GM23338 (cell line): ENCODE data around the gene THBS3. TPM values are rescaled to one million over a fixed set of nuclear protein-coding genes. Genes with fewer than 3 reads are reported as not detected.

Experiments
- ATAC-seq: fragments of 200-7000 bp; cut with Tn5 transposase; 3 replicates; pipeline ENCODE4 v1.9.1; 2020
- DNase-seq: peaks from one replicate; pipeline ENCODE4 v3.0.0-alpha.2; 2015; ENCODE audit warnings: low spot score
- H2AFZ ChIP-seq: fragments of 200-600 bp; sonication (generic); 2 replicates; pipeline ENCODE4 v1.8.0; 2016; ENCODE audit warnings: antibody characterized with exemption, mild to moderate bottlenecking, moderate library complexity
- H3F3A ChIP-seq: fragments of 200-600 bp; sonication (generic); replicated peaks from 2 replicates; pipeline ENCODE4 v1.8.0; 2017; ENCODE audit warnings: antibody characterized with exemption, mixed run types, low read depth
- H3K27ac ChIP-seq: fragments of 200-600 bp; sonication (generic); 2 replicates; pipeline ENCODE4 v1.6.1; 2016; ENCODE audit warnings: low read depth
- H3K27me3 ChIP-seq: fragments of 200-600 bp; sonication (generic); 2 replicates; pipeline ENCODE4 v1.8.0; 2016; ENCODE audit warnings: mild to moderate bottlenecking, mixed run types, moderate library complexity; ENCODE audit not compliant: insufficient read depth
- H3K36me3 ChIP-seq: fragments of 200-600 bp; sonication (generic); 2 replicates; pipeline ENCODE4 v1.8.0; 2016; ENCODE audit warnings: mild to moderate bottlenecking; ENCODE audit not compliant: insufficient read depth
- H3K4me1 ChIP-seq: fragments of 200-600 bp; sonication (generic); 2 replicates; pipeline ENCODE4 v1.8.0; 2016; ENCODE audit warnings: mild to moderate bottlenecking, moderate library complexity; ENCODE audit not compliant: insufficient read depth
- H3K4me2 ChIP-seq: fragments of 200-600 bp; sonication (generic); 2 replicates; pipeline ENCODE4 v1.7.1; 2017; ENCODE audit warnings: mixed run types
- H3K4me3 ChIP-seq: fragments of 200-600 bp; sonication (generic); 2 replicates; pipeline ENCODE4 v1.6.1; 2016; ENCODE audit warnings: mixed run types
- H3K79me2 ChIP-seq: fragments of 200-600 bp; sonication (generic); replicated peaks from 2 replicates; pipeline ENCODE4 v1.8.0; 2017; ENCODE audit warnings: mild to moderate bottlenecking; ENCODE audit not compliant: insufficient read depth
- H3K9me2 ChIP-seq: fragments of 200-600 bp; sonication (generic); 2 replicates; pipeline ENCODE4 v1.8.0; 2017; ENCODE audit not compliant: insufficient read depth
- H4K20me1 ChIP-seq: fragments of 200-600 bp; sonication (generic); replicated peaks from 2 replicates; pipeline ENCODE4 v1.8.0; 2017; ENCODE audit warnings: mild to moderate bottlenecking; ENCODE audit not compliant: insufficient read depth
- H3K27ac Mint-ChIP-seq: 2 replicates; pipeline ENCODE4 v1.8.0; 2020; ENCODE audit warnings: inconsistent platforms, mild to moderate bottlenecking, moderate library complexity, mixed read lengths
- H3K27me3 Mint-ChIP-seq: 3 replicates; pipeline ENCODE4 v1.8.0; 2022; ENCODE audit warnings: low read depth, mild to moderate bottlenecking, moderate library complexity, mixed read lengths, inconsistent platforms; ENCODE audit not compliant: insufficient read depth, poor library complexity
- H3K36me3 Mint-ChIP-seq: 3 replicates; pipeline ENCODE4 v1.8.0; 2021; ENCODE audit warnings: low read depth, mild to moderate bottlenecking, inconsistent platforms, moderate library complexity, mixed read lengths
- H3K4me1 Mint-ChIP-seq: 3 replicates; pipeline ENCODE4 v1.8.0; 2020; ENCODE audit warnings: mild to moderate bottlenecking, inconsistent platforms, mixed read lengths
- H3K4me3 Mint-ChIP-seq: 3 replicates; pipeline ENCODE4 v1.8.0; 2021; ENCODE audit warnings: moderate library complexity, mild to moderate bottlenecking, inconsistent platforms, mixed read lengths
- H3K9me3 Mint-ChIP-seq: 3 replicates; pipeline ENCODE4 v1.8.0; 2020; ENCODE audit warnings: moderate library complexity, mild to moderate bottlenecking, inconsistent platforms, mixed read lengths
- CREB1 ChIP-seq: fragments of 250-450 bp; sonication (Bioruptor Pico); IDR thresholded peaks from 2 replicates; pipeline ENCODE4 v1.5.0; 2020; ENCODE audit warnings: low read depth, mild to moderate bottlenecking, moderate library complexity
- EZH2 ChIP-seq: fragments of 200-600 bp; sonication (generic); IDR thresholded peaks from one replicate; pipeline ENCODE4 v1.8.0; 2017; ENCODE audit warnings: antibody characterized with exemption, mild to moderate bottlenecking, low read depth; ENCODE audit not compliant: unreplicated experiment
- EZH2phosphoT487 ChIP-seq: fragments of 200-600 bp; sonication (generic); IDR thresholded peaks from one replicate; pipeline ENCODE4 v1.8.1; 2018; ENCODE audit warnings: antibody characterized with exemption; ENCODE audit not compliant: unreplicated experiment
- POLR2AphosphoS5 ChIP-seq: IDR thresholded peaks from 2 replicates; pipeline ENCODE4 v1.6.1; 2016; ENCODE audit warnings: antibody characterized with exemption, low read depth
- ZNF114 ChIP-seq: fragments of 250-450 bp; sonication (Bioruptor Pico); IDR thresholded peaks from 2 replicates; pipeline ENCODE4 v1.5.0; 2020; ENCODE audit warnings: mild to moderate bottlenecking, moderate library complexity
- ZNF331 ChIP-seq: fragments of 250-450 bp; sonication (Bioruptor Pico); IDR thresholded peaks from 2 replicates; pipeline ENCODE4 v1.5.0; 2020; ENCODE audit warnings: low read depth, mild to moderate bottlenecking, moderate library complexity
- ZNF462 ChIP-seq: fragments of 250-450 bp; sonication (Bioruptor Pico); IDR thresholded peaks from 2 replicates; pipeline ENCODE4 v1.5.0; 2020; ENCODE audit warnings: mild to moderate bottlenecking, moderate library complexity
- polyA plus RNA-seq: library from polyadenylated mRNA; unstranded; fragments of >200 nt; fragmentation: Nextera tagmentation; extraction: Ambion mirVana; gene quantifications from 2 replicates; pipeline ENCODE4 v1.2.1, GENCODE V29; 2016
- total RNA-seq: library from RNA; depleted of rRNA; stranded (reverse); fragments of >200 nt; shearing (Covaris generic); gene quantifications from 2 replicates; pipeline ENCODE4 v1.2.3, GENCODE V29; 2014

THBS3 gene
- total and polyA plus RNA-seq, 2 experiments from 2014 or later, result 1.2 to 4.3 TPM

- TF ChIP-seq ZNF462 (CRISPR knock-in tag) (no peak), EZH2phosphoT487 (no peak), EZH2 (no peak), POLR2AphosphoS5 (peak; percentile 68), ZNF331 (no peak), ZNF114 (CRISPR knock-in tag) (no peak)
Measured at GRCh38 chr1:155193275-155193990, 14.3 kb downstream of the THBS3 start (continued).

DNA sequence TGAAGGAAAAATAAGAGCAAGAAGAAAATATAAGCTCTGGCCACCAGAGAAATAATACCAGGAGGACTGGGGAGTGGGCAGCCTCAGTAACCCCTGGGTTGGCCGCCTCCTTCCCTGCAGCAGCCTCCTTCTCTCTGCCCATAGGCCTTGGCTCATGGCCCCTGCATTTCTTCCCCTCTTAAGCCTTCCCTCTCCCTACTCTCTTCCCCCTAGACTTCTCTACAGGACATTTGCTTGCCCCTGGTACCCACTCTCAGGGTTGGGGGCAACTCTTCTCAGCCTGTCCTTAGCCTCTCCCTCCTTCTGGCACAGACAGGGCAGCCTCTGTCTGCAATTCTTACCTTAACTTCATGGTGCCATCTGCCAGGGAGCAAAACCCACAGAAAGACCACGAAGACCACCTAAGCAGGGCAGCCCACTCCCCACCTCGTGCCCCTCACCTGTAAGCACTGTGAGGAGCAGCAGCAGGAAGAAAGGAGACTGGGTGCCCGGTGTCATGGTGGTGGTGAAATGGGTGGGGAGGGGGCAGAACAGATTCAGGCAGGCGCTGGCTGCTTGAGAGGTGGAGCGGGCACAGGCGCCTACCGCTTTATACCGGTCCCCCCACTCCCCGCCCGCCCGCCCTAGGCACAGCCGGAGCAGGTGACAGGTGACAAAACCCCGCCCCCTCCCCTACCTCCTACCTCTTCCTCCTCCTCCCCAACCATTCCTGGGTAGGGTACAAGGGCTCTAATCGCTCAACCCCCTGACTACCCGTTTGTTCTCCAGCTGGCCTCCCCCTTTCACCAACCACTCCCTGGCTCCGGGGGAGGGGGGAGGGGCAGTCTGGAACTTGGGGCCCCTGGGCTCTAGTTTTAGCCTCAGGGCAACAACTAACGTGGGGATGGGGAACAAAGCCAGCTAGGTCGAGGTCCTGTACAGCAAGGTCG is 15.1 kb downstream of the THBS3 start:
- peaks cover 33% of the 10 kb centered on the region for H3K4me1 Mint-ChIP-seq
- DNase-seq, result peak; percentile 90
- H3K36me3 Mint-ChIP-seq, result peaks cover 28% of the 10 kb centered on the region
- peak overlapping the region; percentile 97 for H3K4me3 Mint-ChIP-seq
- H3K4me1 ChIP-seq, result peaks cover 19% of the 10 kb centered on the region
- no peaks in the 10 kb centered on the region for H3K27me3 ChIP-seq
- 0 out of 2 replicates have a peak, but pooled peaks cover 2% of the 10 kb centered on the region for H4K20me1 ChIP-seq
- TF ChIP-seq CREB1 (CRISPR knock-in tag) (0 out of 2 replicates have a peak, but pooled peaks have one; percentile 22), ZNF114 (CRISPR knock-in tag) (no peak), POLR2AphosphoS5 (0 out of 2 replicates have a peak, but pooled peaks have one; percentile 31)
- H3K4me3 ChIP-seq, result peak overlapping the region; percentile 99
- no peaks in the 10 kb centered on the region for H3K9me2 ChIP-seq
- H2AFZ ChIP-seq, result peak overlapping the region; percentile 95; the same call in 1 of the 2 replicates
- peaks cover 23% of the 10 kb centered on the region for H3K79me2 ChIP-seq
- peaks cover 9% of the 10 kb centered on the region for H3K36me3 ChIP-seq
- peak overlapping the region; percentile 96 for H3K27ac ChIP-seq
- H3K27ac Mint-ChIP-seq, result peak overlapping the region; percentile 99; the same call in 1 of the 2 replicates
- H3F3A ChIP-seq, result peaks cover 24% of the 10 kb centered on the region
- H3K9me3 Mint-ChIP-seq, result peaks cover 6% of the 10 kb centered on the region; the same call in 1 of the 3 replicates
- ATAC-seq, result peak; percentile 11
- H3K4me2 ChIP-seq, result peak overlapping the region; percentile 91
- H3K27me3 Mint-ChIP-seq, result peaks cover 40% of the 10 kb centered on the region
